H1 (cell line): Measurements from ENCODE around the gene RNPEPL1. TPM values are rescaled to one million over a fixed set of nuclear protein-coding genes. Genes with fewer than 3 reads are reported as not detected.
A peak's percentile ranks its signal among the peaks of the same experiment; 100 is the strongest.

Experiments used
- CTCF ChIA-PET: fragments of 300-600 bp; sonication (Branson Sonifier 250); formaldehyde crosslinking; loops from one replicate; lab custom pipeline; 2021; ENCODE audit not compliant: partially characterized antibody; lab: Charles Lee
- POLR2A ChIA-PET: fragments of 300-600 bp; sonication (Branson Sonifier 250); formaldehyde crosslinking; loops from one replicate; lab custom pipeline; 2021; ENCODE audit warnings: inconsistent platforms; ENCODE audit not compliant: partially characterized antibody; lab: Charles Lee
- DNase-seq, 2 experiments: peaks; one replicate each; pipeline versions ENCODE4 v3.0.0 to v3.0.0-alpha.2; 2010 to 2022; ENCODE audit warnings: low spot score in 2 of 2, low read depth in 1 of 2, mixed read lengths in 1 of 2
- FAIRE-seq: peaks from 2 replicates; lab custom pipeline; 2011; peaks lifted over from hg19 to GRCh38; lab: Jason Lieb, UNC
- H2AFZ ChIP-seq: 2 replicates; pipeline ENCODE4 v1.8.1; 2012; ENCODE audit warnings: low read length, inconsistent platforms
- H2AK5ac ChIP-seq: 2 replicates; pipeline ENCODE4 v1.6.1; 2013; ENCODE audit warnings: low read depth, low read length
- H2BK120ac ChIP-seq: replicated peaks from 2 replicates; pipeline ENCODE3; 2013; ENCODE audit warnings: low read depth, low read length, inconsistent platforms
- H2BK12ac ChIP-seq: 2 replicates; pipeline ENCODE4 v1.6.1; 2013; ENCODE audit warnings: low read depth, low read length
- H2BK15ac ChIP-seq: 2 replicates; pipeline ENCODE4 v1.6.1; 2013; ENCODE audit warnings: low read length
- H2BK20ac ChIP-seq: 2 replicates; pipeline ENCODE4 v1.6.1; 2013; ENCODE audit warnings: low read length
- H2BK5ac ChIP-seq: 2 replicates; pipeline ENCODE4 v1.6.1; 2013; ENCODE audit warnings: low read depth, low read length
- H3K14ac ChIP-seq: 2 replicates; pipeline ENCODE4 v1.6.1; 2013; ENCODE audit warnings: inconsistent platforms; ENCODE audit not compliant: insufficient read length
- H3K18ac ChIP-seq: 2 replicates; pipeline ENCODE4 v1.6.1; 2013; ENCODE audit warnings: low read length; ENCODE audit errors: extremely low read depth
- H3K23ac ChIP-seq: 2 replicates; pipeline ENCODE4 v1.6.1; 2013; ENCODE audit warnings: inconsistent platforms; ENCODE audit not compliant: insufficient read length
- H3K23me2 ChIP-seq: 2 replicates; pipeline ENCODE4 v1.6.1; 2013; ENCODE audit warnings: low read depth, low read length
- H3K27ac ChIP-seq: 2 replicates; pipeline ENCODE4 v1.6.1; 2011; ENCODE audit warnings: low read depth, low read length, inconsistent platforms
- H3K27me3 ChIP-seq, 4 experiments: replicated peaks in 1 of 4; 1 replicate in 1 of 4; 2 replicates in 3 of 4; pipeline versions ENCODE4 v1.6.1 to v1.8.1; 2011 to 2013; ENCODE audit warnings: low read length in 3 of 4, mild to moderate bottlenecking in 3 of 4, inconsistent platforms in 2 of 4, mixed read lengths in 2 of 4, moderate library complexity in 1 of 4; ENCODE audit not compliant: control insufficient read depth in 3 of 4, insufficient read depth in 3 of 4; ENCODE audit errors: extremely low read depth in 1 of 4
- H3K36me3 ChIP-seq, 4 experiments: 2 replicates each; pipeline versions ENCODE4 v1.6.1 to v1.8.1; 2011 to 2013; ENCODE audit warnings: mild to moderate bottlenecking in 4 of 4, low read length in 3 of 4, moderate library complexity in 2 of 4, control low read depth in 1 of 4, inconsistent platforms in 1 of 4; ENCODE audit not compliant: insufficient read depth in 4 of 4, control insufficient read depth in 2 of 4
- H3K4ac ChIP-seq: replicated peaks from 2 replicates; pipeline ENCODE3; 2013; ENCODE audit warnings: low read length, low read depth, mixed read lengths, inconsistent platforms; ENCODE audit not compliant: insufficient read length
- H3K4me1 ChIP-seq, 4 experiments: replicated peaks in 1 of 4; 1 replicate in 1 of 4; 2 replicates in 3 of 4; pipeline versions ENCODE4 v1.6.1 to v1.8.1; 2011 to 2013; ENCODE audit warnings: low read length in 3 of 4, inconsistent platforms in 2 of 4, mixed read lengths in 1 of 4; ENCODE audit not compliant: insufficient read depth in 4 of 4, control insufficient read depth in 3 of 4
- H3K4me2 ChIP-seq, 2 experiments: 2 replicates each; pipeline versions ENCODE4 v1.6.1 to v1.8.1; 2011 to 2013; ENCODE audit warnings: low read depth in 2 of 2, low read length in 2 of 2, control low read depth in 1 of 2, inconsistent platforms in 1 of 2, mild to moderate bottlenecking in 1 of 2; ENCODE audit not compliant: insufficient read depth in 1 of 2
- H3K4me3 ChIP-seq, 4 experiments: fragments of 200-600, 300-600 bp in 1 of 4; sonication (generic), shearing (Covaris generic), sonication (Bioruptor Twin) in 1 of 4; 2 replicates each; pipeline versions ENCODE4 v1.5.1 to v1.8.1; 2011 to 2016; ENCODE audit warnings: low read length in 4 of 4, low read depth in 3 of 4, control low read depth in 2 of 4, inconsistent platforms in 2 of 4, mild to moderate bottlenecking in 2 of 4, mixed read lengths in 1 of 4, moderate library complexity in 1 of 4; ENCODE audit not compliant: insufficient read depth in 2 of 4; ENCODE audit errors: extremely low read depth in 1 of 4
- H3K56ac ChIP-seq: replicated peaks from 2 replicates; pipeline ENCODE3; 2013; ENCODE audit warnings: low read depth, mild to moderate bottlenecking, mixed read lengths, low read length, inconsistent platforms; ENCODE audit not compliant: insufficient read length
- H3K79me1 ChIP-seq: 2 replicates; pipeline ENCODE4 v1.6.1; 2013; ENCODE audit warnings: low read depth, low read length, control low read depth
- H3K79me2 ChIP-seq, 2 experiments: 2 replicates each; pipeline versions ENCODE4 v1.6.1 to v1.8.1; 2012 to 2013; ENCODE audit warnings: low read length in 2 of 2, mild to moderate bottlenecking in 2 of 2, inconsistent platforms in 1 of 2; ENCODE audit not compliant: insufficient read depth in 2 of 2, control insufficient read depth in 1 of 2
- H3K9ac ChIP-seq, 4 experiments: replicated peaks in 1 of 4; 1 replicate in 1 of 4; 2 replicates in 3 of 4; pipeline versions ENCODE4 v1.6.1 to v1.8.1; 2011 to 2013; ENCODE audit warnings: low read depth in 3 of 4, low read length in 3 of 4, control low read depth in 2 of 4, mild to moderate bottlenecking in 2 of 4, moderate library complexity in 2 of 4, inconsistent platforms in 1 of 4; ENCODE audit errors: extremely low read depth in 1 of 4
- H3K9me3 ChIP-seq, 2 experiments: 2 replicates each; pipeline versions ENCODE4 v1.6.1 to v1.8.1; 2012 to 2013; ENCODE audit warnings: mild to moderate bottlenecking in 2 of 2, moderate library complexity in 2 of 2, control low read depth in 1 of 2, inconsistent platforms in 1 of 2, low read depth in 1 of 2, low read length in 1 of 2, mixed read lengths in 1 of 2; ENCODE audit not compliant: insufficient read depth in 2 of 2
- H4K20me1 ChIP-seq, 2 experiments: replicated peaks in 1 of 2; 2 replicates each; pipeline versions ENCODE3 to v1.8.1; 2011 to 2013; ENCODE audit warnings: inconsistent platforms in 2 of 2, low read length in 2 of 2, mild to moderate bottlenecking in 1 of 2; ENCODE audit not compliant: insufficient read depth in 2 of 2, control insufficient read depth in 1 of 2
- H4K5ac ChIP-seq: 2 replicates; pipeline ENCODE4 v1.6.1; 2013; ENCODE audit warnings: low read length, low read depth, mixed read lengths, inconsistent platforms; ENCODE audit not compliant: insufficient read length
- H4K8ac ChIP-seq: 2 replicates; pipeline ENCODE4 v1.8.0; 2013; ENCODE audit warnings: mild to moderate bottlenecking, moderate library complexity, low read length, inconsistent platforms; ENCODE audit not compliant: insufficient read depth; ENCODE audit errors: extremely low read depth
- H4K91ac ChIP-seq: replicated peaks from 2 replicates; pipeline ENCODE3; 2013; ENCODE audit warnings: low read length, mixed read lengths, inconsistent platforms; ENCODE audit not compliant: insufficient read length
- BACH1 ChIP-seq: IDR thresholded peaks from 2 replicates; pipeline ENCODE4 v1.6.1; 2012; ENCODE audit warnings: low read length, improper control_type of control experiment
- CEBPB ChIP-seq: IDR thresholded peaks from 2 replicates; pipeline ENCODE4 v1.6.1; 2012; ENCODE audit warnings: low read depth, low read length
- GABPA ChIP-seq: IDR thresholded peaks from 2 replicates; pipeline ENCODE4 v1.6.1; 2011; ENCODE audit warnings: mild to moderate bottlenecking, low read length, moderate library complexity, borderline replicate concordance; ENCODE audit not compliant: insufficient read depth
- KDM4A ChIP-seq: IDR thresholded peaks from one replicate; pipeline ENCODE4 v1.7.1; 2012; ENCODE audit warnings: low read depth, mild to moderate bottlenecking, moderate library complexity, low read length, inconsistent platforms; ENCODE audit not compliant: severe bottlenecking
- NANOG ChIP-seq: IDR thresholded peaks from 2 replicates; pipeline ENCODE4 v1.6.1; 2011; ENCODE audit warnings: low read length, low read depth, mild to moderate bottlenecking, inconsistent platforms; ENCODE audit not compliant: insufficient read depth, poor library complexity, severe bottlenecking
- RBBP5 ChIP-seq: IDR thresholded peaks from 2 replicates; pipeline ENCODE4 v1.7.1; 2012; ENCODE audit warnings: low read depth, mild to moderate bottlenecking, inconsistent platforms, low read length, moderate library complexity, borderline replicate concordance
- SAP30 ChIP-seq: fragments of 300-600 bp; sonication (generic); IDR thresholded peaks from 2 replicates; pipeline ENCODE4 v1.7.1; 2012; ENCODE audit warnings: low read length, moderate library complexity, mild to moderate bottlenecking, inconsistent platforms; ENCODE audit not compliant: insufficient read depth, insufficient replicate concordance
- SIRT6 ChIP-seq: IDR thresholded peaks from one replicate; pipeline ENCODE4 v1.7.1; 2012; ENCODE audit warnings: low read length, inconsistent platforms
- SUZ12 ChIP-seq: fragments of 200-600 bp; sonication (generic); IDR thresholded peaks from 2 replicates; pipeline ENCODE4 v1.6.1; 2012; ENCODE audit warnings: mild to moderate bottlenecking, inconsistent platforms, low read length, moderate library complexity, mixed read lengths
- TAF7 ChIP-seq: optimal IDR thresholded peaks from 2 replicates; pipeline ENCODE3; 2011; ENCODE audit warnings: low read depth, mild to moderate bottlenecking, inconsistent platforms, low read length, moderate library complexity, borderline replicate concordance
- WGBS, 2 experiments: shearing (Covaris generic) in 1 of 2; methylation state at CpG; one replicate each; pipeline versions ENCODE4 v1.1.6 to v1.1.7; 2013 to 2015; ENCODE audit warnings: low lambda C conversion rate in 2 of 2, mixed read lengths in 2 of 2, inconsistent platforms in 1 of 2, low coverage in 1 of 2, missing lambda C conversion rate in 1 of 2; ENCODE audit not compliant: insufficient replicate concordance in 2 of 2, insufficient coverage in 1 of 2, insufficient read length in 1 of 2; ENCODE audit errors: extremely low coverage in 1 of 2, missing lambda C conversion rate in 1 of 2; 5-methylcytosine and 5-hydroxymethylcytosine counted together
- polyA plus RNA-seq, 7 experiments: library from polyadenylated mRNA; depleted of rRNA in 3 of 7; stranded (reverse) in 5 of 7; unstranded in 2 of 7; fragments of >200 nt in 5 of 7; fragments of 200-250 nt in 2 of 7; gene quantifications; 1 replicate in 5 of 7; 2 replicates in 1 of 7; 4 replicates in 1 of 7; pipeline versions ENCODE4 v1.2.1 to v1.2.3, GENCODE V29; 2011 to 2013; ENCODE audit warnings: missing spikeins in 2 of 7, mixed read lengths in 2 of 7
- total RNA-seq: library from RNA; stranded (reverse); fragmentation: NEBNext Ultra II Directional; extraction: Animal tissue kit (Norgen Biotek cat#: 25700); gene quantifications from 2 replicates; pipeline ENCODE4 v1.2.1, GENCODE V29; 2021

Gene RNPEPL1
- total and polyA plus RNA-seq, 2 of the 8 experiments (the other 6 are each of a cell fraction or from before 2014, with no cell fraction given) = 9.0 to 11.3 TPM

DNA sequence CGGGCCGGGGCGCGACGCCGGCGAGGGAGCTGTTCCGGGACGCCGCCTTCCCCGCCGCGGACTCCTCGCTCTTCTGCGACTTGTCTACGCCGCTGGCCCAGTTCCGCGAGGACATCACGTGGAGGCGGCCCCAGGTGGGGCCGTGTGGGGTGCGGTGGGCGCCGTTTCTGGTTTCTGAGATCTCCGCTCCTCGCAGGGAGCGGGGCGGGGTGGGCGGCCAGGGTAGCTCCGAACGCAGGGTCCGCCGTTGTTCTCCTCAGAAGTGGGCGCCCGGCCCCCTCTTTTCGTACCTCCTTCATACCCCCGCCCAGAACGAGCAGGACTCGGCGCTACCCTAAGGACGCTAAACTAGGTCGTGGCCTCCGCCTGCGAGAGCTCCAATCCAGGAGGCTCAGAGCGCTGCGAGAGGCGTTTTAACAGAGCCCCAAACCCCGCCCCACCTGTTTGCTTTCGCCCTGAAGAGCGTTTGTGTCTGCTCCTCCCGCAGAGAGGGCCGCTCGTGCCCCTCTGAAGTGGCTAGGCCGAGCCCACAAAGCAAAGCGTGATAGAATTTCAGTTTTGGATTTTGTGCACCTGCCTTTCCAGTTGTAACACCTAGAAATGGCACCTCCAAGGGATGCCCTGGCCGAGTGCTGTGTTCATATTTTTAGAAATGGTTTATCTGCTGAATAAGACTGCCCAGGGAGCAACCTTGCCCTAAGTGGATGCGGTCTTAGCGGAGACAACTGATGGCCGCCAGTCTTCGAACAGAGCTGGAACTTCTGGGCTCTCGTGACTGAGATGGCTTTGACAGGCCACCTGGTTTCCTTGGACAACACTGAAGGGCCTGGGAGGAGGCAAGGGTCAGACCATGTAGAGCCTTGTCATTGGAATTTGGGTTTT lies 18.9 kb downstream of the RNPEPL1 start:
- FAIRE-seq = no peak
- H3K56ac ChIP-seq = no peak overlapping the region
- H3K9me3 ChIP-seq = no peaks in the 10 kb centered on the region
- H3K9ac ChIP-seq = peak overlapping the region; percentile 34 to 75 (median 42); a peak in 5 of 7 replicates
- H4K5ac ChIP-seq = no peak overlapping the region
- no peak overlapping the region for H2AFZ ChIP-seq
- no peak overlapping the region for H3K27ac ChIP-seq
- peak overlapping the region; percentile 94 to 97 (median 95) for H3K4me3 ChIP-seq
- no peak overlapping the region for H2BK5ac ChIP-seq
- H3K27me3 ChIP-seq = no peaks in the 10 kb centered on the region
- H4K8ac ChIP-seq = peak overlapping the region; percentile 48; the same call in 1 of the 2 replicates
- H3K79me1 ChIP-seq = peaks cover 20% of the 10 kb centered on the region
- WGBS, 2 experiments = 5% methylated on average over 59 of the region's 62 CpGs; no CpG with 5 or more reads in 1 of the 2 experiments
- peaks cover 4 to 49% of the 10 kb centered on the region in 2 experiments; a peak in 3 of 4 replicates for H3K79me2 ChIP-seq
- peaks cover 0 to 8% (median 5%) of the 10 kb centered on the region in 4 experiments; a peak in 4 of 8 replicates for H3K36me3 ChIP-seq
- H2BK120ac ChIP-seq = no peak overlapping the region
- no peak overlapping the region for H3K14ac ChIP-seq
- no peak overlapping the region; the same call in 1 of the 2 replicates for H3K18ac ChIP-seq
- no peak overlapping the region for H3K4ac ChIP-seq
- H4K20me1 ChIP-seq = peaks cover 5 to 33% of the 10 kb centered on the region in 2 experiments
- no peak overlapping the region for H2BK15ac ChIP-seq
- ChIA-PET CTCF (interaction anchor here (1.2 to 5.1 kb wide), 6 partner anchors 9 to 30 kb away, joined by 3 to 37 read pairs (median 8); partner anchors contain the start of gene ANKMY1), POLR2A (interaction anchor here (0.9 to 3.2 kb wide), 10 partner anchors 7 to 144 kb away, joined by 3 to 21 read pairs (median 5); partner anchors contain the start of gene RNPEPL1)
- H3K4me2 ChIP-seq = peak overlapping the region; percentile 77 to 95
- H3K4me1 ChIP-seq = peaks cover 0 to 14% (median 11%) of the 10 kb centered on the region in 4 experiments; a peak in 6 of 7 replicates
- H2BK12ac ChIP-seq = no peak overlapping the region
- H3K23me2 ChIP-seq = peaks cover 12% of the 10 kb centered on the region; the same call in 1 of the 2 replicates
- H2BK20ac ChIP-seq = no peak overlapping the region
- peak overlapping the region; percentile 76; the same call in 1 of the 2 replicates for H2AK5ac ChIP-seq
- H4K91ac ChIP-seq = no peak overlapping the region
- H3K23ac ChIP-seq = no peak overlapping the region
- DNase-seq = no peak
- TF ChIP-seq SIRT6 = no peak
- TF ChIP-seq SAP30 = peak; percentile 35
- TF ChIP-seq SUZ12 = no peak
- TF ChIP-seq CEBPB = no peak
- TF ChIP-seq NANOG = no peak
- TF ChIP-seq KDM4A = peak; percentile 70
- TF ChIP-seq GABPA = no peak
- no peak for TF ChIP-seq BACH1
- TF ChIP-seq RBBP5 = no peak
- TF ChIP-seq TAF7 = peak; percentile 11
